Transverse colon (tissue), 4 donors: ENCODE results near the gene DPP9. TPM values are rescaled to one million over a fixed set of nuclear protein-coding genes. Genes with fewer than 3 reads are reported as not detected.

Experiments used
- DNase-seq: peaks from one replicate; pipeline ENCODE4 v3.0.0-alpha.2; 2019
- H3K27ac ChIP-seq, 4 donors: fragments of 200-600 bp; sonication (generic); 2 replicates each; pipeline ENCODE4 v1.5.1; 2016 to 2018; ENCODE audit warnings: inconsistent platforms in 4 of 4
- H3K27me3 ChIP-seq: fragments of 200-600 bp; sonication (generic); 2 replicates; pipeline ENCODE4 v1.5.1; 2017; ENCODE audit warnings: inconsistent platforms
- H3K36me3 ChIP-seq, 4 donors: fragments of 200-600 bp; sonication (generic); 2 replicates each; pipeline ENCODE4 v1.5.1; 2017 to 2019; ENCODE audit warnings: inconsistent platforms in 4 of 4
- H3K4me1 ChIP-seq, 4 donors: fragments of 200-600 bp; sonication (generic); 2 replicates each; pipeline ENCODE4 v1.5.1; 2017 to 2020; ENCODE audit warnings: inconsistent platforms in 4 of 4
- H3K4me3 ChIP-seq, 4 donors: fragments of 200-600 bp; sonication (generic); 1 replicate in 1 of 4; 2 replicates in 3 of 4; pipeline versions ENCODE4 v1.5.1 to v1.6.1; 2017 to 2019; ENCODE audit warnings: inconsistent platforms in 4 of 4
- H3K9me3 ChIP-seq, 2 donors: fragments of 200-600 bp; sonication (generic); 2 replicates each; pipeline ENCODE4 v1.5.1; 2017 to 2019; ENCODE audit warnings: inconsistent platforms in 2 of 2
- EP300 ChIP-seq: sonication (generic); formaldehyde crosslinking; IDR thresholded peaks from one replicate; pipeline ENCODE4 v1.6.1; 2017; ENCODE audit warnings: antibody characterized with exemption, low read depth
- POLR2A ChIP-seq: fragments of 450-650 bp; IDR thresholded peaks from one replicate; pipeline ENCODE4 v1.6.1; 2016; ENCODE audit warnings: antibody characterized with exemption, mild to moderate bottlenecking, moderate library complexity
- POLR2AphosphoS5 ChIP-seq, 3 donors: sonication (generic); formaldehyde crosslinking; IDR thresholded peaks; one replicate each; pipeline ENCODE4 v1.6.1; 2016; ENCODE audit warnings: antibody characterized with exemption in 3 of 3
- WGBS, 2 donors: methylation state at CpG; one replicate each; pipeline ENCODE4 v1.1.5; 2018; ENCODE audit warnings: low coverage in 1 of 2; 5-methylcytosine and 5-hydroxymethylcytosine counted together
- in situ Hi-C, 4 donors: fragments of 200-750 bp; cut with MboI; loops; one replicate each; pipeline versions ENCODE4 v1.15.0 to v1.15.1; 2017; ENCODE audit warnings: low sequenced_read_pairs in 3 of 4, low pct_ligation_motif_present in 1 of 4, low pct_unique_long_range_greater_than_20kb in 1 of 4
- intact Hi-C: fragments of 100-400 bp; cut with DNase I; formaldehyde crosslinking; loops from one replicate; pipeline ENCODE4 v1.15.1; 2023; ENCODE audit warnings: low total_unique reads
- total RNA-seq, 4 donors: library from RNA; depleted of rRNA; stranded (reverse); fragments of >200 nt; gene quantifications; one replicate each; pipeline ENCODE4 v1.1.0, GENCODE V29; 2016
- TF ChIP-seq, protein P1 (sequence below), 5 experiments: fragments of 200-600 bp in 3 of 5; fragments of 450-650 bp in 2 of 5; sonication (generic) in 3 of 5; IDR thresholded peaks; 1 replicate in 2 of 5; 2 replicates in 3 of 5; pipeline ENCODE4 v1.5.1; 2016 to 2017; ENCODE audit warnings: antibody characterized with exemption in 5 of 5, inconsistent platforms in 3 of 5, mild to moderate bottlenecking in 2 of 5, moderate library complexity in 1 of 5

The DPP9 gene
- total RNA-seq, 4 donors from 2014 or later: 74.1 to 320 (median 103) TPM

DNA sequence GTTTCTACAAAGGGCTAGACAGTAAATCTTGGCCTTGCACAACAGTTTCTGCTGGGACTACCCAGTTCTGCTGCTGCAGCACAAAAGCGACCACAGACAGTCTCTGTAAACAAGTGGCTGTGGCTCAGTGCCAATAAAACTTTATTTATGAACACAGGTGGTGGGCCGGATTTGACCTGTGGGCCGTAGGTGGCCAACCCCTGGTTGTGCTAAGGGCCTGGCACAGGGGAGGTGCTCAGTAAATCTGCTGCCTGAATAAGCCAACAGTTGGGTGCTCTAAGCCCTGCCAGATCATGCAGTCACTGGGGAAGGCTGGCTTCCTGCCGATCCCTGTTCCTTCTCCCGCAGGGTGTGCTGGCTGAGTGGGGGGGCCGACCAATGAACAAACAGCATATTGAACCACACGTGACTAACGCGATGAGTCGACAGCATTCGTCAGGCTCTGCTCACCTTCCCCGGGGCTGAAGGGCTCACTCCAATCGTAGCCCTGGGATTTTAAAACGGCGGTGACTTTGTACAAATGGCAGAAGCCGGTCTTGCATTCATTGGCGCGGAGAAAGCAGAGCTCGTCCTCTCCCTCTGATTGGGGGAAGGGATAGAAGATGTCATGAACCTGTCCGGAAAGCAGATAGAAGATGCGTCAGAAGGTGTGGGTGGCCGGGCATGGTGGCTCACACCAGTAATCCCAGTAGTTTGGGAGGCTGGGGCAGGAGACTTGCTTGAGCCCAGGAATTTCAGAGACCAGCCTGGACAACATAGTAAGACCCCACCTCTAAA is 29.2 kb downstream of the DPP9 start:
- peaks cover 0 to 76% (median 24%) of the 10 kb centered on the region in 4 donors for H3K36me3 ChIP-seq
- H3K27me3 ChIP-seq: no peaks in the 10 kb centered on the region
- no peaks in the 10 kb centered on the region for H3K9me3 ChIP-seq
- TF ChIP-seq POLR2A: no peak
- TF ChIP-seq EP300: no peak
- no peak for TF ChIP-seq POLR2AphosphoS5 (IDR thresholded peaks at IDR 0.05)
- TF ChIP-seq, protein P1, sequence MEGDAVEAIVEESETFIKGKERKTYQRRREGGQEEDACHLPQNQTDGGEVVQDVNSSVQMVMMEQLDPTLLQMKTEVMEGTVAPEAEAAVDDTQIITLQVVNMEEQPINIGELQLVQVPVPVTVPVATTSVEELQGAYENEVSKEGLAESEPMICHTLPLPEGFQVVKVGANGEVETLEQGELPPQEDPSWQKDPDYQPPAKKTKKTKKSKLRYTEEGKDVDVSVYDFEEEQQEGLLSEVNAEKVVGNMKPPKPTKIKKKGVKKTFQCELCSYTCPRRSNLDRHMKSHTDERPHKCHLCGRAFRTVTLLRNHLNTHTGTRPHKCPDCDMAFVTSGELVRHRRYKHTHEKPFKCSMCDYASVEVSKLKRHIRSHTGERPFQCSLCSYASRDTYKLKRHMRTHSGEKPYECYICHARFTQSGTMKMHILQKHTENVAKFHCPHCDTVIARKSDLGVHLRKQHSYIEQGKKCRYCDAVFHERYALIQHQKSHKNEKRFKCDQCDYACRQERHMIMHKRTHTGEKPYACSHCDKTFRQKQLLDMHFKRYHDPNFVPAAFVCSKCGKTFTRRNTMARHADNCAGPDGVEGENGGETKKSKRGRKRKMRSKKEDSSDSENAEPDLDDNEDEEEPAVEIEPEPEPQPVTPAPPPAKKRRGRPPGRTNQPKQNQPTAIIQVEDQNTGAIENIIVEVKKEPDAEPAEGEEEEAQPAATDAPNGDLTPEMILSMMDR (IDR thresholded peaks at IDR 0.05): no peak
- no peaks in the 10 kb centered on the region for H3K4me1 ChIP-seq
- intact Hi-C loops (no loop called here), in situ Hi-C loops (no loop called here)
- peak; percentile 46 for DNase-seq
- H3K27ac ChIP-seq: peak overlapping the region; percentile 27 to 60 (median 36)
- 91 to 93% methylated on average over 15 to 22 of the region's 22 CpGs for WGBS, 2 donors
- H3K4me3 ChIP-seq: no peak overlapping the region

DNA sequence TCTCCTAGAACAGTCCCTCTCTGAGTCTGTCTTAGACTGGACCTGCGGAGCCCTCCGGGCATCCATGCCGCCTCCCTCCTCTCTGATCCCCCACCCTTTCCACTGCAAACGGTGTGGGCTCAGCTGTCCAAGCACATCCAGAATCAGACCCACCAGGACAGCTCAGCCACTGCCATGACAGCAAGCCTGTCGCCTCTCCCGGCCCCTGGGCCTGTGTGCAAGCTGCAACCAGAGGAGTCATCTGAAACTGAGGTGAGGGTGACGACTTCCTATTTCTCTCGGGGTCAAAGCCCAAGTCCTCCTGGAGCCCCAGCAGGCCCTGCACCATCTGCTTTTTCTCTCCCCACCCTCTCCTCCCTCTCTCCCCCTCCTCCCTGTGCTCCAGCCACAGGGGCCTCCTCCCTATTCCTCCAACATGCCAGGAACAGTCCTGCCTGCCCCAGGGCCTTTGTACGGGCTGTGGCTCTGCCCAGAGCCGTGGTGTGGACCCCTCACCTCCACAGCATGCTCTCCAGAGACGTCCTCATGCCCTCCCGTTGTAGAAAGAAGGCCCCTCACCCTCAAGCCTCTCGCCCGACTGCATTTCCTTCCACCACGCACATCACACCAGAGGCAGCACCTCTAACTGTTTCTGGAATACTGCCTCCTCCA is 30.0 kb downstream of the DPP9 start:
- Histone ChIP-seq H3K27ac (peak overlapping the region; percentile 24 to 60 (median 36)), H3K4me1 (no peaks in the 10 kb centered on the region), H3K4me3 (no peak overlapping the region), H3K9me3 (no peaks in the 10 kb centered on the region), H3K27me3 (no peaks in the 10 kb centered on the region), H3K36me3 (peaks cover 0 to 79% (median 24%) of the 10 kb centered on the region in 4 donors)
- in situ Hi-C loops (no loop called here), intact Hi-C loops (no loop called here)
- 88 to 98% methylated on average over 4 to 15 of the region's 15 CpGs for WGBS, 2 donors
- TF ChIP-seq EP300 (no peak), POLR2AphosphoS5 (IDR thresholded peaks at IDR 0.05) (no peak), POLR2A (no peak)
- TF ChIP-seq, protein P1 (IDR thresholded peaks at IDR 0.05): no peak
- DNase-seq: no peak

DNA sequence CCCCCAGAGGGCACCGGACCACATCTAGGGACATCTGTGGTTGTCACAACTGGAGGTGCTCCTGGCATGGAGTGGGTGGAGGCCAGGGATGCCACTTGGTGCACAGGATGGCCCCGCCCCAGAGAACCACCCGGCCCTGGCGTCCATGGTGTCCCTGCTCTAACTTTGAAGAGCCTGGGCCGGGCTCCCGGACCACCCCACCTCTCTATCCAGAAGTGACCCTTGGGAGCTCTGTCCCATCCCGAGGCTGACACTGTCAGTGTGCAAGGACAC is 30.6 kb downstream of the DPP9 start:
- H3K27me3 ChIP-seq: no peaks in the 10 kb centered on the region
- H3K4me3 ChIP-seq: no peak overlapping the region
- H3K27ac ChIP-seq: peak overlapping the region in 1 of 4 donors; percentile 37
- DNase-seq: no peak
- H3K9me3 ChIP-seq: no peaks in the 10 kb centered on the region
- WGBS, 2 donors: 100% methylated on average over 1 of the region's 7 CpGs; no CpG with 5 or more reads in 1 of the 2 donors
- in situ Hi-C loops: no loop called here
- TF ChIP-seq, protein P1 (IDR thresholded peaks at IDR 0.05): no peak
- TF ChIP-seq POLR2AphosphoS5 (IDR thresholded peaks at IDR 0.05): no peak
- TF ChIP-seq POLR2A: no peak
- no peak for TF ChIP-seq EP300
- peaks cover 0 to 84% (median 26%) of the 10 kb centered on the region in 4 donors for H3K36me3 ChIP-seq
- intact Hi-C loops: no loop called here
- H3K4me1 ChIP-seq: no peaks in the 10 kb centered on the region

DNA sequence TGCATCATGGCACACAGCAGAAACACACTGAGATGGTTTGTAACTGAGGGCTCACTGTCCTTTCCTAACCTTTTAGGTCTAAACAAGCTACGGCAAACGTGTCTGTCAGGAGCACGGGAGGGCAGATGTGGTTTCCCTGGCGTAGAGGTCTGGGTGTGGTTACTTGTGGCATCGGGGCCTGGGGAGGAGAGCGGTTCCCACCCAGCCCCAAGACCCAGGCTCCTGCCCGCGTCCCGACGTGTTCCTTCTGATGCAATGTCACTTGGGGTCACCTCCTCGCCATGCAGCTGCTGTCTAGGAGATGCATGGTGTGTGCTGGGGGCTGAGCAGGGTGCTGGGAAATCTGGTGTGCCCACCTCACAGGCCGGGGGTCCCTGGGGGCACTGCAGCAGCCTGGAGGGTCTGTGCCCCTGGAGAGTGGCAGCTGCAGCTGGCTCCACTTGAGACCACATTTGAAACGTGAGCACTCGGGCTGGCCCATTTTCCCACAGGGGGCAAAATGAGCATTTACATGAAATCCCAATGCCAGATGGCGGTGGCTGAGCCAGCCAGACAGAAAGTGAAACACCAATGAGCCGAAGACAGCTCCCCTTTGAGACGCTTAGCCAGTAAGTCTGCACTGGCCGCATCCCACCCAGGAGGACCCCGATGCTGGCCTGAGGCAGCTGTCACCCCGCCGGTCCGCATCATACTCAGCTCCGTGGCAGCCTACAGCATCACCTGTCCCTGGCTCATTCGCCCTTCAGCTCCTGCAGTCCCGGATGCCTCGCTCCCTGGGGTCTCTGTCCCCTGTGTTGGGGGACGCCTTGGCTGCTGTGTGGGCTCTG is 31.2 kb downstream of the DPP9 start:
- H3K36me3 ChIP-seq: peaks cover 0 to 84% (median 25%) of the 10 kb centered on the region in 4 donors

More for the DNA sequence above, 31.2 kb downstream of the DPP9 start:
- no peaks in the 10 kb centered on the region for H3K4me1 ChIP-seq
- no peak overlapping the region for H3K27ac ChIP-seq
- H3K9me3 ChIP-seq: no peaks in the 10 kb centered on the region
- no peaks in the 10 kb centered on the region for H3K27me3 ChIP-seq
- no peak overlapping the region for H3K4me3 ChIP-seq
- TF ChIP-seq POLR2A (no peak), EP300 (no peak), POLR2AphosphoS5 (IDR thresholded peaks at IDR 0.05) (no peak)
- TF ChIP-seq, protein P1 (IDR thresholded peaks at IDR 0.05): no peak
- in situ Hi-C loops: no loop called here
- no peak for DNase-seq
- WGBS, 2 donors: 91% methylated on average over 26 of the region's 27 CpGs; no CpG with 5 or more reads in 1 of the 2 donors
- intact Hi-C loops: no loop called here
